IMR-90 (cell line): Measurements from ENCODE around the gene PRSS8. TPM values are rescaled to one million over a fixed set of nuclear protein-coding genes. Genes with fewer than 3 reads are reported as not detected.

Source experiments
- CHD1 ChIP-seq: IDR thresholded peaks from 2 replicates; pipeline ENCODE4 v1.6.1; 2012; ENCODE audit warnings: low read depth, low read length, improper control_type of control experiment
- polyA plus RNA-seq, 3 experiments: library from polyadenylated mRNA; depleted of rRNA; stranded (reverse); fragments of >200 nt; gene quantifications; 2 replicates each; pipeline ENCODE4 v1.2.3, GENCODE V29; 2012; ENCODE audit warnings: low replicate concordance in 1 of 3
- total RNA-seq: library from RNA; depleted of rRNA; stranded (reverse); fragments of >200 nt; gene quantifications from 2 replicates; pipeline ENCODE4 v1.2.3, GENCODE V29; 2012
- TF ChIP-seq, protein P1 (sequence below): fragments of 150-350 bp; IDR thresholded peaks from 2 replicates; pipeline ENCODE4 v1.6.1; 2017; ENCODE audit warnings: mild to moderate bottlenecking, antibody characterized with exemption, low read length, low read depth

Gene PRSS8
- total and polyA plus RNA-seq, 2 of the 4 experiments (the other 2 are of a cell fraction), result not detected

DNA sequence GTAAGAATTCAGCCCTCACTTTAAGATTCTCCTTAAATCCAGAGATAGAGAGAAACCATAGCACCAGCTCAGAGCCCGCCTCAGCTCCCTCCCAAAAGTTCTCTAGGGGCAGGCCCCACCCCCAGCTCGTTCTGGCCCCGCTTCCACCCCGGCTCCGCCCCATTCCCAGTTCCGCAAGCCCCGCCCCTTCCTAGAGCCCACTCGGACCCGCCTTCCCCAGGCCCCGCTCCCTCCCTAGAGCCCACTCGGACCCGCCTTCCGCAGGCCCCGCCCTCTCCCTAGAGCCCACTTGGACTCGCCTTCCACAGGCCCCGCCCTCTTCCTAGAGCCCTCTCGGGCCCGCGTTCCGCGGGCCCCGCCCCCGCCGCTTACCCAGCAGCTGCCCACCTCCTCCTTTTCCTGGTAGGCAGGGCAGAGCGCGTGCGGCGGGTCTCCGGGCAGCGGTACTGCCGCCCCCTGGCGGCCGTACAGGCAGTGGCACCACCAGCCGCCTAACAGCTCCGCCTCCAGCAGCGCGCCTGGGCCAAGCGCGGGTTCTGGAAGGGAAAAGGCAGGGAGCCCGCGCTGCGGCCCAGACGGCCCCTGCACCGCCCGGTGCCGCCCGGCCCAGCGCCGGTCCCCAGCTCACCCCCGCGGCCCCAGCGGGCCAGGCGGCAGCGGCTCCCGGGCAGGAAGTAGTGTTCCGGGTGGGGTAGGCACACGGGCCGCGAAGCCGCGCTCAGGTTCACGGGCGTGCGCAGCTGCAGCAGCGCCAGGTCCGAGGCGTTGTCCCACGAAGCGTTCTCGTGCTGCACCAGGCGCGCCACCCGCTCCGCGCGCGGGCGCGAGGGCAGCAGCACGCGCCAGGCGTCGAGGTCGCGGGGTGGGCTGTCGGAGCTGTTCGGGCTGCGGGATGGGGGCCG, 6.8 kb upstream of the PRSS8 start (continued):
- TF ChIP-seq CHD1, result no peak
- TF ChIP-seq, protein P1, sequence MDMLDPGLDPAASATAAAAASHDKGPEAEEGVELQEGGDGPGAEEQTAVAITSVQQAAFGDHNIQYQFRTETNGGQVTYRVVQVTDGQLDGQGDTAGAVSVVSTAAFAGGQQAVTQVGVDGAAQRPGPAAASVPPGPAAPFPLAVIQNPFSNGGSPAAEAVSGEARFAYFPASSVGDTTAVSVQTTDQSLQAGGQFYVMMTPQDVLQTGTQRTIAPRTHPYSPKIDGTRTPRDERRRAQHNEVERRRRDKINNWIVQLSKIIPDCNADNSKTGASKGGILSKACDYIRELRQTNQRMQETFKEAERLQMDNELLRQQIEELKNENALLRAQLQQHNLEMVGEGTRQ, result no peak
